Adrenal gland (tissue), 5 donors: ENCODE results near the gene LMO7.

Source experiments
- POLR2A ChIP-seq, 2 donors: fragments of 450-650 bp; IDR thresholded peaks; one replicate each; pipeline ENCODE4 v1.6.1; 2017; ENCODE audit warnings: antibody characterized with exemption in 2 of 2, mild to moderate bottlenecking in 2 of 2, moderate library complexity in 1 of 2
- TF ChIP-seq, protein P1 (sequence below), 6 experiments: fragments of 450-650 bp in 4 of 6; fragments of 200-600 bp in 2 of 6; sonication (generic) in 1 of 6; IDR thresholded peaks; 1 replicate in 5 of 6; 2 replicates in 1 of 6; pipeline versions ENCODE4 v1.5.1 to v1.8.0; 2016 to 2021; ENCODE audit warnings: antibody characterized with exemption in 6 of 6, mild to moderate bottlenecking in 2 of 6, moderate library complexity in 1 of 6
- donor health status: DM: no; HTN: no; CAD: no.

DNA sequence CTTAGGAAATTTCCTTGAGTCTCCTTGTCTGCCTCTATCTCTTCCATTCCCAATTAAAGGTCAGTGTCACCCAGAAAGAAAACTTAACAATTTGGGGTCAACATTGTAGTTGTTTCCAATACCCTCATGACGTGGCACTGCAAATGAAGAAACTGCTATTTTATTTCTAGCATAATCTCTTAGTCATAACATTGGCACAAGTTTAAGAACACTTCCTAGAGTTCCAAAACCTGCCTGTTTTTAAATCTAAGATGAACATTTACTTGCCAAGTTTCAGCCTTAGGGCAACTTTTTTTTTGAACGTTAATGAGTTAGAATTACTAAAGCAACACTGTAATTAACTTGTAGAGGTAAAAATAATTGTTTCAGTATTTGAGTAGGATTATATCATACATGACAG, 108.0 kb downstream of the LMO7 start:
- TF ChIP-seq POLR2A (IDR thresholded peaks at IDR 0.05) = no peak
- TF ChIP-seq, protein P1, sequence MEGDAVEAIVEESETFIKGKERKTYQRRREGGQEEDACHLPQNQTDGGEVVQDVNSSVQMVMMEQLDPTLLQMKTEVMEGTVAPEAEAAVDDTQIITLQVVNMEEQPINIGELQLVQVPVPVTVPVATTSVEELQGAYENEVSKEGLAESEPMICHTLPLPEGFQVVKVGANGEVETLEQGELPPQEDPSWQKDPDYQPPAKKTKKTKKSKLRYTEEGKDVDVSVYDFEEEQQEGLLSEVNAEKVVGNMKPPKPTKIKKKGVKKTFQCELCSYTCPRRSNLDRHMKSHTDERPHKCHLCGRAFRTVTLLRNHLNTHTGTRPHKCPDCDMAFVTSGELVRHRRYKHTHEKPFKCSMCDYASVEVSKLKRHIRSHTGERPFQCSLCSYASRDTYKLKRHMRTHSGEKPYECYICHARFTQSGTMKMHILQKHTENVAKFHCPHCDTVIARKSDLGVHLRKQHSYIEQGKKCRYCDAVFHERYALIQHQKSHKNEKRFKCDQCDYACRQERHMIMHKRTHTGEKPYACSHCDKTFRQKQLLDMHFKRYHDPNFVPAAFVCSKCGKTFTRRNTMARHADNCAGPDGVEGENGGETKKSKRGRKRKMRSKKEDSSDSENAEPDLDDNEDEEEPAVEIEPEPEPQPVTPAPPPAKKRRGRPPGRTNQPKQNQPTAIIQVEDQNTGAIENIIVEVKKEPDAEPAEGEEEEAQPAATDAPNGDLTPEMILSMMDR (IDR thresholded peaks at IDR 0.05) = no peak
